Cortex of kidney (tissue), 1 donor: Measurements from ENCODE around the gene HDLBP.

Source experiments
- DNase-seq: peaks from one replicate; lab custom pipeline; 2025; lab: John Stamatoyannopoulos, UW

Gene HDLBP

GRCh38 chr2:241191081-241191480 lies 124.4 kb downstream of the HDLBP start:
- DNase-seq, result no peak

GRCh38 chr2:241190291-241190981 lies 125.0 kb downstream of the HDLBP start:
- no peak for DNase-seq

GRCh38 chr2:241189856-241190201 lies 125.6 kb downstream of the HDLBP start:
- no peak for DNase-seq

GRCh38 chr2:241189093-241189855 lies 126.2 kb downstream of the HDLBP start:
- no peak for DNase-seq

GRCh38 chr2:241188361-241189092 lies 126.9 kb downstream of the HDLBP start, which contains the start of gene ANO7:
Gene ANO7 (plus strand): TSS chr2:241188677. CDS start chr2:241190064, 1,387 bp downstream.
- no peak for DNase-seq

- no peak for DNase-seq
Measured at GRCh38 chr2:241187918-241188234, 127.6 kb downstream of the HDLBP start.

- DNase-seq, result no peak
Measured at GRCh38 chr2:241187101-241187917, 128.2 kb downstream of the HDLBP start.

- no peak for DNase-seq
Measured at GRCh38 chr2:241185961-241186360, 129.5 kb downstream of the HDLBP start.

- DNase-seq, result no peak
Measured at GRCh38 chr2:241184901-241185300, 130.6 kb downstream of the HDLBP start.

GRCh38 chr2:241183221-241183620 lies 132.3 kb downstream of the HDLBP start:
- no peak for DNase-seq

GRCh38 chr2:241182531-241183133 lies 132.8 kb downstream of the HDLBP start:
- no peak for DNase-seq

GRCh38 chr2:241182126-241182525 lies 133.3 kb downstream of the HDLBP start:
- DNase-seq, result no peak

GRCh38 chr2:241180495-241180894 lies 135.0 kb downstream of the HDLBP start:
- no peak for DNase-seq

GRCh38 chr2:241179899-241180298 lies 135.6 kb downstream of the HDLBP start:
- no peak for DNase-seq

GRCh38 chr2:241178961-241179360 lies 136.5 kb downstream of the HDLBP start:
- no peak for DNase-seq

GRCh38 chr2:241177526-241178334 lies 137.7 kb downstream of the HDLBP start:
- no peak for DNase-seq
